ENCODE data around the gene RARS2. TPM values are rescaled to one million over a fixed set of nuclear protein-coding genes. Genes with fewer than 3 reads are reported as not detected.
"Not testable (repeated sequence)": the region's sequence is repeated elsewhere in the genome, so short reads cannot be mapped to it uniquely, and the experiment has no call there.

RARS2 gene
- total and polyA plus RNA-seq, 5 donors: 14.5 to 26.0 (median 20.2) TPM

GRCh38 chr6:87498048-87498447 lies 91.7 kb downstream of the RARS2 start:
- Histone ChIP-seq H3K27me3 (ENCODE audit: control insufficient read depth, insufficient read depth) (no peaks in the 10 kb centered on the region), H3K27ac (ENCODE audit: low read length) (no peak overlapping the region), H3K4me3 (ENCODE audit: low read length) (no peak overlapping the region), H3K9me3 (ENCODE audit: control insufficient read depth, low read length) (no peaks in the 10 kb centered on the region), H3K4me1 (ENCODE audit: control insufficient read depth, insufficient read depth, low read length) (no peaks in the 10 kb centered on the region)
- no peak for ATAC-seq
- DNase-seq: no peak
- intact Hi-C loops (cut with DNase I): no loop called here

- no peaks in the 10 kb centered on the region for H3K27me3 ChIP-seq (ENCODE audit: control insufficient read depth, insufficient read depth)
- no peaks in the 10 kb centered on the region for H3K9me3 ChIP-seq (ENCODE audit: control insufficient read depth, low read length)
- no peak overlapping the region for H3K27ac ChIP-seq (ENCODE audit: low read length)
- H3K4me3 ChIP-seq (ENCODE audit: low read length): no peak overlapping the region
- ATAC-seq: no peak
- intact Hi-C loops (cut with DNase I): no loop called here
- no peak for DNase-seq
- 98% methylated on average over 8 of the region's 8 CpGs for WGBS
- no peaks in the 10 kb centered on the region for H3K4me1 ChIP-seq (ENCODE audit: control insufficient read depth, insufficient read depth, low read length)
These were observed 94.9 kb downstream of the RARS2 start for GRCh38 chr6:87494761-87495422.

GRCh38 chr6:87489326-87489725 lies 100.5 kb downstream of the RARS2 start:
- 93% methylated on average over 8 of the region's 8 CpGs for WGBS

GRCh38 chr6:87487555-87487954 lies 102.2 kb downstream of the RARS2 start:
- Histone ChIP-seq H3K4me1 (ENCODE audit: control insufficient read depth, insufficient read depth, low read length) (no peaks in the 10 kb centered on the region), H3K9me3 (ENCODE audit: control insufficient read depth, low read length) (no peaks in the 10 kb centered on the region), H3K27me3 (ENCODE audit: control insufficient read depth, insufficient read depth) (no peaks in the 10 kb centered on the region), H3K27ac (ENCODE audit: low read length) (no peak overlapping the region), H3K4me3 (ENCODE audit: low read length) (no peak overlapping the region)
- 67% methylated on average over 4 of the region's 4 CpGs for WGBS
- intact Hi-C loops (cut with DNase I): no loop called here
- ATAC-seq: no peak
- DNase-seq: no peak

More at GRCh38 chr6:87489326-87489725, 100.5 kb downstream of the RARS2 start:
- H3K4me1 ChIP-seq (ENCODE audit: control insufficient read depth, insufficient read depth, low read length); H3K9me3 ChIP-seq (ENCODE audit: control insufficient read depth, low read length); H3K27ac ChIP-seq (ENCODE audit: low read length); intact Hi-C loops (cut with DNase I); H3K27me3 ChIP-seq (ENCODE audit: control insufficient read depth, insufficient read depth); H3K4me3 ChIP-seq (ENCODE audit: low read length); DNase-seq; ATAC-seq: not testable (repeated sequence)

DNA sequence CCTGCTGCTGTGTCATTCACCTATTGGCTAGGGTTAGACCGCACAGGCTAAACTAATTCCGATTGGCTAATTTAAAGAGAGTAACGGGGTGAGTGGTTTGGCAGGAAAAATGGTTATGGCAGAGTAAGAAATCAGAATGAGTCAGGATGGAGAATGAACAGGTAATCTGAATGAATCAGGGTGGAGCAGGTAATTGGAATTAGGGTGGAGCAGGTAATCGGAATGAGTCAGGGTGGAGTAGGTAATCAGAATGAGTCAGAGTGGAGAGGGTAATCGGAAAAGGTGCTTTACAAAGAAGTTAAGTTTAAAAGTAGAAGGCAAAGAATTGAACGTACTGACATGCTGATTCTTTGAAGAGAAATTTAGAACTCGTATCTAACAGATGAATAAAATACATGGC lies 105.3 kb downstream of the RARS2 start:
- DNase-seq (no peak), ATAC-seq (no peak)
- intact Hi-C loops (cut with DNase I): no loop called here
- Histone ChIP-seq H3K4me3 (ENCODE audit: low read length) (no peak overlapping the region), H3K27me3 (ENCODE audit: control insufficient read depth, insufficient read depth) (no peaks in the 10 kb centered on the region), H3K9me3 (ENCODE audit: control insufficient read depth, low read length) (no peaks in the 10 kb centered on the region), H3K4me1 (ENCODE audit: control insufficient read depth, insufficient read depth, low read length) (no peaks in the 10 kb centered on the region), H3K27ac (ENCODE audit: low read length) (no peak overlapping the region)
- 96% methylated on average over 7 of the region's 7 CpGs for WGBS

DNA sequence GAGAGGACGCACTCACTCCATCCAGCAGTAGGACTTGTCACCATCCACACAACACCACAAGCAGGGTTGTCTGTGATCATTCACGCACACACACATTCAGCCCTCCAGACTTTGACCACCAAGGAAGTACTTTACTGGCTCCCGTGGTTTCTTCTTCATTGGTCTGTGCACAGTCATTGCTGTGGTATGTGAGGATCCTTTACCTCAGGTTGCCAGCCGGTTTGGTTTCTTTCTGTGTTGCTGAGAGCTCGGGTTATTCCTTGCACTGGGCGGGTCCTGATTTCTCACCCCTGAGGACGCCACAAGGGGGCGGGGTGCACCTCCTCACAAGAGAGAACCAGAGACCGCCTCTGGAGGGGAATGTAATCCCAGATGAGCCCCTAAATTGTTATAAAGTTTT lies 105.9 kb downstream of the RARS2 start:
- Histone ChIP-seq H3K4me1 (ENCODE audit: control insufficient read depth, insufficient read depth, low read length) (no peaks in the 10 kb centered on the region), H3K27ac (ENCODE audit: low read length) (no peak overlapping the region), H3K9me3 (ENCODE audit: control insufficient read depth, low read length) (no peaks in the 10 kb centered on the region), H3K27me3 (ENCODE audit: control insufficient read depth, insufficient read depth) (no peaks in the 10 kb centered on the region), H3K4me3 (ENCODE audit: low read length) (no peak overlapping the region)
- ATAC-seq (no peak), DNase-seq (peak in 2 of 3 donors; percentile 52)
- 78% methylated on average over 9 of the region's 9 CpGs for WGBS
- intact Hi-C loops (cut with DNase I): no loop called here

- no peak for DNase-seq
- 66% methylated on average over 4 of the region's 4 CpGs for WGBS
- Histone ChIP-seq H3K9me3 (ENCODE audit: control insufficient read depth, low read length) (no peaks in the 10 kb centered on the region), H3K4me1 (ENCODE audit: control insufficient read depth, insufficient read depth, low read length) (no peaks in the 10 kb centered on the region), H3K4me3 (ENCODE audit: low read length) (no peak overlapping the region), H3K27ac (ENCODE audit: low read length) (no peak overlapping the region), H3K27me3 (ENCODE audit: control insufficient read depth, insufficient read depth) (no peaks in the 10 kb centered on the region)
- intact Hi-C loops (cut with DNase I): no loop called here
- ATAC-seq: no peak
These were observed 107.4 kb downstream of the RARS2 start for GRCh38 chr6:87482366-87482765.

DNA sequence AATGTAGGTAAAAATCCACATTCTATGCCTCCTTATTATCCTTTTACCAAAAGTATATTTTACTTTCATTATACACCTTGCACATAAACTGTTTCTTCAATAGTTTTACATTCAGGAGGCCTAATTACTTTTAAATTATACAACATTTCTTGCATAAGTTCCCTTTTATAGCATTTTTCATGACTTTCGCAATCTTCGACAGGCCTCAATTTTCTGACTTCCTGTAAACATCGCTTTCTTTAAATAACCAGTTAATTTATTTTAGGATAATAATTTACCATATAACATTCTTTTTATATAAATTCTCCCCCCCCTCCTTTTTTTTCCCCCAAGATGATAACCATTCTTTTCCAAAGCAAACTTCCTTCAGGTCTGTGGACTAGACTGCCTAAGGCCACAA lies 107.9 kb downstream of the RARS2 start:
- Histone ChIP-seq H3K4me1 (ENCODE audit: control insufficient read depth, insufficient read depth, low read length) (no peaks in the 10 kb centered on the region), H3K9me3 (ENCODE audit: control insufficient read depth, low read length) (no peaks in the 10 kb centered on the region), H3K27me3 (ENCODE audit: control insufficient read depth, insufficient read depth) (no peaks in the 10 kb centered on the region), H3K27ac (ENCODE audit: low read length) (no peak overlapping the region), H3K4me3 (ENCODE audit: low read length) (no peak overlapping the region)
- DNase-seq (no peak), ATAC-seq (no peak)
- intact Hi-C loops (cut with DNase I): no loop called here
- WGBS: 72% methylated on average over 3 of the region's 3 CpGs

DNA sequence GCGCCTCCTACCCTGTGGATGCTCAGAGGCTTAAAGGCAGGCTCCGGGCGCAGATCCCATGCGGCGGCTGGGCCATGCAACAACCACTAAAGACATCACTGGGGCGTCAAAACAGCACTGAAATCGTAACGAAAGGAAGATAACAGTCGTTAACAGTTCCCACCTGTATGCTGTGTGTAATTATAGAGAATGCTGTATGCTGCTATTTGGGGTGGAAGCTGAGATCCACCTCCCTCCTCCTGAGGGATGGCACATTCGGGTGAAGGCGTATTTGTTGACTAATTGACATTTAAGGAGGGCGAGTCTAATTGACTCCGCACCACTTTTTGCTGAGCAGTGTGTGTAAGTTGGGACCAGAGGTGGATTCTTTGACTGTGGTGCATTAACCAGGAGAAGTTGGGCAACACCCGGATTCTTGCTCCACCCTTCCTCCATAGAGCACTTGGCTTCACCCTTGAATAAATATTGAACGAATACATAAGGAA lies 116.3 kb downstream of the RARS2 start:
- intact Hi-C loops (cut with DNase I): loop anchor here in 1 of 4 donors (5.0 kb wide), 1 partner anchor 66 kb away; the partner anchor contains the start of gene CFAP206
- Histone ChIP-seq H3K9me3 (ENCODE audit: control insufficient read depth, low read length) (no peaks in the 10 kb centered on the region), H3K4me3 (ENCODE audit: low read length) (peak overlapping the region; percentile 83), H3K27ac (ENCODE audit: low read length) (peak overlapping the region; percentile 99), H3K27me3 (ENCODE audit: control insufficient read depth, insufficient read depth) (no peaks in the 10 kb centered on the region), H3K4me1 (ENCODE audit: control insufficient read depth, insufficient read depth, low read length) (no peaks in the 10 kb centered on the region)
- ATAC-seq (peak; percentile 15 to 62), DNase-seq (peak in 1 of 3 donors; percentile 55)
- WGBS: 2% methylated on average over 15 of the region's 15 CpGs

GRCh38 chr6:87472525-87473418 lies 117.0 kb downstream of the RARS2 start, which contains the start of gene SLC35A1:
TSS of gene SLC35A1 (plus strand) at chr6:87472974. CDS start at chr6:87473004, 30 bp downstream.
- intact Hi-C loops (cut with DNase I): loop anchor here in 1 of 4 donors (5.0 kb wide), 1 partner anchor 65 kb away; the partner anchor contains the start of gene CFAP206
- ATAC-seq: peak; percentile 99

DNA sequence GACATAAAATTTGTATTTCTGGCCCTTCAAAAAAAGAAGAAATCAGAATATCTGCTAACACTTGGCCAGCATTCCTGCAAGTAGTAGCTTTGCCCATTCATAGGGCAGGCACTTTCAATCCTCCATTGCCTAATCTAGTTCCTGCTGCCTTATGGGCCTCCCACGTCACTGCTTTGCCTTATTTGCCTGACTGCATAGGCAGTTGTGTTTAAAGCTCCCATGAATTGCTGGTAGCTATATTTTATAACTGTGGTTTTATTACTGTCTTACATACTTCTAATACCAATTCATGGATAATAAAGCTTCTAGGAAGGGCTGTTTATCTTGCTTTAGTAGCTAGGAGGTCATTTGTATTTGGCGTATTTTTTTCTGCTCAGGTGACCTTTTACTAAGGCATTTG lies 124.7 kb downstream of the RARS2 start:
- Histone ChIP-seq H3K4me1 (ENCODE audit: control insufficient read depth, insufficient read depth, low read length) (no peaks in the 10 kb centered on the region), H3K4me3 (ENCODE audit: low read length) (no peak overlapping the region), H3K27me3 (ENCODE audit: control insufficient read depth, insufficient read depth) (no peaks in the 10 kb centered on the region), H3K27ac (ENCODE audit: low read length) (no peak overlapping the region), H3K9me3 (ENCODE audit: control insufficient read depth, low read length) (no peaks in the 10 kb centered on the region)
- DNase-seq: no peak
- intact Hi-C loops (cut with DNase I): no loop called here
- ATAC-seq: no peak
- WGBS: 81% methylated on average over 2 of the region's 2 CpGs

More at GRCh38 chr6:87472525-87473418, 117.0 kb downstream of the RARS2 start, which contains the start of gene SLC35A1:
- under 1% methylated on average over 70 of the region's 70 CpGs for WGBS
- no peaks in the 10 kb centered on the region for H3K4me1 ChIP-seq (ENCODE audit: control insufficient read depth, insufficient read depth, low read length)
- H3K4me3 ChIP-seq (ENCODE audit: low read length): peak within 1 kb of the TSS; percentile 83
- DNase-seq: peak; percentile 88 to 95 (median 95)
- peak within 1 kb of the TSS; percentile 99 for H3K27ac ChIP-seq (ENCODE audit: low read length)
- H3K9me3 ChIP-seq (ENCODE audit: control insufficient read depth, low read length): no peaks in the 10 kb centered on the region
- H3K27me3 ChIP-seq (ENCODE audit: control insufficient read depth, insufficient read depth): no peaks in the 10 kb centered on the region
